GM12874 (cell line): ENCODE results near the gene ADGRD1.

Experiments used
- CTCF ChIP-seq: IDR thresholded peaks from 2 replicates; pipeline ENCODE4 v1.5.1; 2011; ENCODE audit warnings: low read depth, mild to moderate bottlenecking, control low read depth, low read length, moderate library complexity; ENCODE audit not compliant: insufficient read depth

ADGRD1 gene

DNA sequence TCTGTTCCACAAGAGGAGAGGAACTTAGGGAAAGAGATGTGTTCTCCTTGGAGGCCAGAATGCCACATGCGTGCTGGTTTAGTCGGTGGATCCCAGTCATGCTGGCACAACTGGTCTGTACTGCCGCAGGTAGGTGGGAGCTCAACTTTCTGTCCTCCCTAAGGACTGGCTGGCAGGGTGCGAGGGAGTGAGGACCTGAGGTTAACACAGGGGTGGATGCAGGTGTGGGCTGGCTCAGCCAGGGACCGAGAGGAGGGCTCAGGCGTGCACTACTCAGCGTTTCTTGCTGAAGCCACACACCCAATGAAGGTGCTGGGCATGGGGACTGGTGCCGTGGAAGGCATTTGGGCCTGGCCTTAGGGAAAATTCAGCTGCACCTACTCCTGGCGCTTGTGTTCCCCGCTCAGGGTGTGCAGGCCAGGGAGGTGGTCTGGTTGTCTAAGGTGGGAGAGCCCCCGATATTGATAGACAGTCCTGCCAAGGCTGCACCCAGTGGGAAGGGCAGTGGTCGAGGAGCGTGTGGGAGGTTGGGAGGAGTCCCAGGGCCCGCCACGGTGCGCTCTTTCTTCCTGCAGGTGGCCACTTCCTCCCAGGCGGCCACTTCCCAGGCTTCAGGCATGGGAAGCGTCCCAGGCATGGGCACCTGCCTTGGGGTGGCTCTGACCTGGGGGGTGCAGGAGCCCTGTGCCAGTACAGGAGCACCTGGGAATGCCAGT is 138.4 kb downstream of the ADGRD1 start:
- TF ChIP-seq CTCF: no peak

- TF ChIP-seq CTCF: no peak
These were observed 139.3 kb downstream of the ADGRD1 start for GRCh38 chr12:131092901-131093603.

GRCh38 chr12:131093604-131093955 is 139.9 kb downstream of the ADGRD1 start:
- TF ChIP-seq CTCF: no peak

GRCh38 chr12:131093971-131094830 is 140.5 kb downstream of the ADGRD1 start:
- no peak for TF ChIP-seq CTCF

DNA sequence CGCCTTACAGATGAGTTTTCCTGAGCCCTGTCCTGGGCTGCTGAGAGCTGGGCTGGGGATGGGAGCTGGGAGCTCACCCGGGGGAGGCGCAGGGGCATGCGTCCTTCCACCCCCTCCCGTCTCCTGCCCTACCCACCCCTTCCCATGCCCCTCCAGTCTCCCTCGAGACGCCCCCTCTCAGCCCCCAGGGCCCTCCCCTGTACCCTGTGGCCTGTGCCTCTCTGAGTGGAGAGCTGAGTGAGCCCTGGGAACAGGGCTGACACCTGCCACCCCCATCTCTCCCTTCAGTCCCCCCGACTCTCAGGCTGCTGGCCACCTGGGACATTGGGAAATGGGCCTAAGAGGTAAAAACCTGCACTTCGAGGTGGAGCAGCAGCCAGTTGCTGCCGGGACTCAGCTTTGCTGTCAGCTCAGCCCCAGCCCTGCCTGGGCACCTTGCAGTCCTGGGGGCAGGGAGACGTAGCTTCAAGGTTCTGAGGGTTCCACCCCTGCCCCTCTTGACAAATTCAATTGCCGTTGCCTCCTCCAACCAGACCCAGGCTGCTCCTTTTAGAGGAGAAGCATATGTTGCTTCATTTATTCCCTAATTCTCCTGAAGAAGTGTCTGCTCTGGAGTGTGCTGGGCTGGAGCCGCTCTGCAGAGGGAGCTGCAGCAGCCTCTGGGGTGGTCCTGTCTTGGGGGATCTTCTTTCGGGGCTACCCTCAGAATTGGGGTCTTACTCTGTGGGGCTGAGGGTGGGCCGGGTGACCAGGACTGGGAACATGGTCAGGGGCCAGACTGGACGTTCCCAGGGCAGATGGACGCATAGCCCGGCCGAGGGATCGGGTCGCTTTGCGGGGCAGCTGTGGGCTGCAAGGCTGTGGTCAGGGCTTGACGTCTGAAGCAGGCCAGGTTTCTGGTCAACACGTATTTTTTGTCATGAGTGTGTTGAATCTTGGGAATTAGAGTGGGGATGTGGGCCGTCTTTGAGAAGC is 141.4 kb downstream of the ADGRD1 start:
- TF ChIP-seq CTCF: no peak

- TF ChIP-seq CTCF: no peak
These were observed 142.3 kb downstream of the ADGRD1 start for GRCh38 chr12:131095826-131096680.
